K562 (cell line): Measurements from ENCODE around the gene CLDN5. TPM values are rescaled to one million over a fixed set of nuclear protein-coding genes. Genes with fewer than 3 reads are reported as not detected.
A peak's percentile ranks its signal among the peaks of the same experiment; 100 is the strongest.

Experiments
- E2F6 ChIP-seq, 2 experiments: IDR thresholded peaks; 2 replicates each; pipeline ENCODE4 v1.6.1; 2011; ENCODE audit warnings: borderline replicate concordance in 1 of 2, control low read depth in 1 of 2, low read depth in 1 of 2, low read length in 1 of 2, mild to moderate bottlenecking in 1 of 2, mixed read lengths in 1 of 2, moderate library complexity in 1 of 2; ENCODE audit not compliant: insufficient read depth in 1 of 2, insufficient read length in 1 of 2, poor library complexity in 1 of 2, severe bottlenecking in 1 of 2; ENCODE audit errors: extremely low read depth in 1 of 2
- ESRRA ChIP-seq: fragments of 450-650 bp; IDR thresholded peaks from 2 replicates; pipeline ENCODE4 v1.6.1; 2014; ENCODE audit warnings: low read depth, mild to moderate bottlenecking, moderate library complexity, borderline replicate concordance
- ID3 ChIP-seq, 2 experiments: fragments of 250-450 bp in 1 of 2; fragments of 450-650 bp in 1 of 2; sonication (Bioruptor Pico) in 1 of 2; IDR thresholded peaks; 2 replicates each; pipeline versions ENCODE4 v1.6.1 to v1.8.0; 2016 to 2021; ENCODE audit warnings: mild to moderate bottlenecking in 2 of 2, moderate library complexity in 2 of 2, missing compliant biosample characterization in 1 of 2, missing genetic modification characterization in 1 of 2
- JUND ChIP-seq, 2 experiments: IDR thresholded peaks; 2 replicates in 1 of 2; 3 replicates in 1 of 2; pipeline ENCODE4 v1.6.1; 2011; ENCODE audit warnings: borderline replicate concordance in 2 of 2, low read depth in 2 of 2, low read length in 2 of 2, improper control_type of control experiment in 1 of 2, missing biosample characterization in 1 of 2, missing genetic modification characterization in 1 of 2, missing genetic modification reagents in 1 of 2
- KLF1 ChIP-seq: fragments of 450-650 bp; IDR thresholded peaks from 2 replicates; pipeline ENCODE4 v1.6.1; 2016; ENCODE audit warnings: missing genetic modification characterization, missing compliant biosample characterization
- NR0B1 ChIP-seq: fragments of 450-650 bp; IDR thresholded peaks from one replicate; pipeline ENCODE4 v1.6.1; 2018; ENCODE audit warnings: mild to moderate bottlenecking, moderate library complexity; ENCODE audit not compliant: partially characterized antibody
- OTX1 ChIP-seq: fragments of 450-650 bp; formaldehyde crosslinking; IDR thresholded peaks from 2 replicates; pipeline ENCODE4 v1.4.0; 2022; ENCODE audit warnings: mild to moderate bottlenecking
- RFX1 ChIP-seq: fragments of 450-650 bp; IDR thresholded peaks from 2 replicates; pipeline ENCODE4 v1.6.1; 2016; ENCODE audit warnings: mild to moderate bottlenecking, moderate library complexity
- TEAD4 ChIP-seq, 2 experiments: sonication (generic) in 1 of 2; formaldehyde crosslinking in 1 of 2; IDR thresholded peaks; 2 replicates each; pipeline versions ENCODE4 v1.6.1 to v1.8.0; 2012 to 2022; ENCODE audit warnings: borderline replicate concordance in 1 of 2, inconsistent platforms in 1 of 2, low read length in 1 of 2, mild to moderate bottlenecking in 1 of 2, missing genetic modification reagents in 1 of 2
- ZBTB8A ChIP-seq: fragments of 450-650 bp; IDR thresholded peaks from 2 replicates; pipeline ENCODE4 v1.6.1; 2018; ENCODE audit warnings: mild to moderate bottlenecking, moderate library complexity; ENCODE audit not compliant: partially characterized antibody
- ZNF121 ChIP-seq: sonication (generic); formaldehyde crosslinking; conservative IDR thresholded peaks from 2 replicates; pipeline ENCODE4 v1.8.0; 2022; ENCODE audit warnings: missing genetic modification reagents
- ZNF311 ChIP-seq: fragments of 250-450 bp; sonication (Bioruptor Pico); IDR thresholded peaks from 2 replicates; pipeline ENCODE4 v1.4.0; 2020; ENCODE audit warnings: mild to moderate bottlenecking, moderate library complexity
- ZNF324 ChIP-seq: fragments of 250-450 bp; sonication (Bioruptor Pico); IDR thresholded peaks from 2 replicates; pipeline ENCODE4 v1.4.0; 2020; ENCODE audit warnings: mild to moderate bottlenecking
- ZNF512 ChIP-seq: IDR thresholded peaks from 2 replicates; pipeline ENCODE4 v1.6.1; 2016; ENCODE audit warnings: missing genetic modification characterization, missing compliant biosample characterization
- ZNF695 ChIP-seq: fragments of 450-650 bp; formaldehyde crosslinking; IDR thresholded peaks from 2 replicates; pipeline ENCODE4 v1.4.0; 2020; ENCODE audit warnings: mild to moderate bottlenecking, moderate library complexity
- ZNF696 ChIP-seq: fragments of 250-450 bp; sonication (Bioruptor Pico); conservative IDR thresholded peaks from 2 replicates; pipeline ENCODE4 v1.4.0; 2020; ENCODE audit warnings: mild to moderate bottlenecking, moderate library complexity
- polyA plus RNA-seq, 8 experiments: library from polyadenylated mRNA; depleted of rRNA in 4 of 8; stranded (reverse) in 5 of 8; unstranded in 3 of 8; fragments of >200 nt; fragmentation: Nextera tagmentation in 2 of 8; fragmentation: Illumina TruSeq in 1 of 8; extraction: Ambion mirVana in 2 of 8; extraction: Trizol in 1 of 8; gene quantifications; 2 replicates each; pipeline versions ENCODE4 v1.2.1 to v1.2.3, GENCODE V29; 2011 to 2014; ENCODE audit warnings: inconsistent platforms in 1 of 8, missing spikeins in 1 of 8
- total RNA-seq, 7 experiments: library from RNA; depleted of rRNA in 6 of 7; stranded (reverse); fragments of >200 nt in 6 of 7; fragmentation: Illumina TruSeq in 2 of 7; extraction: Trizol in 2 of 7; gene quantifications; 2 replicates each; pipeline versions ENCODE4 v1.2.1 to v1.2.3, GENCODE V29; 2011 to 2021; ENCODE audit warnings: low replicate concordance in 1 of 7

Gene CLDN5
- total and polyA plus RNA-seq, 9 of the 15 experiments (the other 6 are each of a cell fraction or from before 2014, with no cell fraction given) = 0.20 TPM; not detected in 8

GRCh38 chr22:19554834-19555404, 30.7 kb upstream of the CLDN5 start (continued):
- TF ChIP-seq E2F6 (IDR thresholded peaks at IDR 0.05; ENCODE audit: borderline replicate concordance in 1 of 2, extremely low read depth in 1 of 2, insufficient read depth in 1 of 2, insufficient read length in 1 of 2, low read depth in 1 of 2, low read length in 1 of 2, poor library complexity in 1 of 2, severe bottlenecking in 1 of 2) (peak in 1 of 2 experiments; percentile 52), ZBTB8A (no peak), ZNF324 (CRISPR knock-in tag) (no peak), NR0B1 (no peak), ZNF695 (CRISPR knock-in tag) (no peak), ID3 (CRISPR knock-in tag; IDR thresholded peaks at IDR 0.05) (no peak), ID3 (tag; IDR thresholded peaks at IDR 0.05) (peak; percentile 75), KLF1 (tag) (peak; percentile 79; the same call in 1 of the 2 replicates), ZNF311 (CRISPR knock-in tag) (no peak), ESRRA (0 out of 2 replicates have a peak, but pooled peaks have one; percentile 23), ZNF512 (tag) (no peak), TEAD4 (IDR thresholded peaks at IDR 0.05; ENCODE audit: low read length) (peak; percentile 37; the same call in 1 of the 2 replicates), TEAD4 (CRISPR knock-in tag; IDR thresholded peaks at IDR 0.05; ENCODE audit: borderline replicate concordance) (no peak; the same call in 1 of the 2 replicates), ZNF696 (CRISPR knock-in tag) (no peak), RFX1 (no peak), ZNF121 (CRISPR knock-in tag) (0 out of 2 replicates have a peak, but pooled peaks have one; percentile 13), JUND (IDR thresholded peaks at IDR 0.05; ENCODE audit: borderline replicate concordance, low read depth, low read length) (peak; percentile 62), JUND (tag; IDR thresholded peaks at IDR 0.05; ENCODE audit: borderline replicate concordance, low read depth, low read length) (peak; percentile 42; the same call in 1 of the 3 replicates), OTX1 (no peak)
